ENCODE results near the gene BPGM.
"Not testable (repeated sequence)": the region's sequence is repeated elsewhere in the genome, so short reads cannot be mapped to it uniquely, and the experiment has no call there.

The BPGM gene

DNA sequence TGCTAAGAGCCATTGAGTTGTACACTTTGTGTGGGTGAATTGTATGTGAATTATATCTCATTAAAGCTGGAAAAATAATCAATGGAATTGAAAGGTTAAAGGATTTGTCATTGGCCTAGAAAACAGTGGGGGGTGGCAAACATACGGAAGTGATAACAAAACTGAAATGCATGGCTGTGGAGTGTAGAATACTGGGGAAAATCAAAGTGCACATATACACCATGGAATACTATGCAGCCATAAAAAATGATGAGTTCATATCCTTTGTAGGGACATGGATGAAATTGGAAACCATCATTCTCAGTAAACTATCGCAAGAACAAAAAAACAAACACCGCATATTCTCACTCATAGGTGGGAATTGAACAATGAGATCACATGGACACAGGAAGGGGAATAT is 18.4 kb downstream of the BPGM start:
- DNase-seq (ENCODE audit: low read depth) = not testable (repeated sequence)

DNA sequence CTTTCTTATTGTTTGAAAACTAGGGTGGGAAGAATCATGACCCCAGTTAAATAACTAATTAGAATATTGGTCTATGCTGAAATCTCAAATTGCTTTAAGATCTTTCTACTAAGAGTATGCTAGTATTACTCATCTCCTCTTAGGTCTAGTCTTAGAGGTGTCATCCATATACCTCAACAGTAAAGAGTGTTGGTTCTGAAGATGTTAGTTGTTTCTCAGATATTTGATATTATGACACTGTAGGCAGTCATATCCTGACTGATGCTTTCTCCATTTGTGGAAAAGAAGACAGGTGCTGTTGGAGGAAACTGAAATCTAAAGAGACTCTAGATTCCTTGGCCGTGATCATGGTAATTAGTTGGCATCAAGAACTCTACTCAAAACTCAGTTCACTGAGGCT is 21.2 kb downstream of the BPGM start:
- no peak for DNase-seq (ENCODE audit: low read depth)

DNA sequence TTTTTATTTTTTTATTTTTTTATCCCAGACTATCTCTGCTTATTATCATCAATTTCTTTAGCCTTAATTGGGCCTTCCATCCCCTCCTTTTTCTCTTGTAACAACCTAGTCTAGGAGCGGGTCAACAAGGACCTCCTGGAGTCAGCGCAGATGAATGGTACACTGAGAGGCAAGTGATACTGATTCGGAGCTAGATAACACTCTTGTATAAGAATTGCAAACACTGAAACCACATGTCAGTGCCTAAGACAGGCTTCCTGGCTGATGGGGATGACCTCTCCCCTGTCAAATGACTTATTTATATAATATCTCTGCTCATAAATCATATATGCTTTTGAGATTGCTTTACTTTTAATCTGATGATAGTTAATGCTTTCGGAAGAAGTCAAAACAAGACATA is 22.7 kb downstream of the BPGM start:
- no peak for DNase-seq (ENCODE audit: low read depth)

DNA sequence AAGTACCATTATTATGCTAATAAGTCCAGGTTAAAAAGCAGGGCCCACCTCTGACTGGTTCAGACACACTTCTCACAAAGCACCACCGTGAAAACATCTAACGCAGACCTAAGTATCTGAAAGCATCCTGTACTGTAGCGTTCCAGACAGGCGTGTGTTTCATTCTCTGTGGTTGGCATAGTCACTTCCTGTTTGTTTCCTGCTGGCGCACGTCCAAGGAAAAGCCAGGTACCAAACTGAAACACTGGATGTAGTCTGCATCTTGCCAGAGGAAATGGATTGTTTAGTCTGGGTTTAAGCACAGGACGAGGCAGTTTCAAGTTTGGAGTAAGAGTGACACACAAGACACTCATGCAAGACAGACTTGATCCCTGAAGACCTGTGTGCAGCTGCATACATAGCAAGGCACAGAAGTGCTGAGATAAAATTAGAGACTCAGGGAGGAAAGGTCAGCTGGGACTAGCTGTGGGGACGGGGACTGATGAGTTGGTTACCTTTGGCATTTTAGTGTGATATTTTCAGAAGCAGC is 23.3 kb downstream of the BPGM start:
- DNase-seq (ENCODE audit: low read depth) = peak; percentile 39

DNA sequence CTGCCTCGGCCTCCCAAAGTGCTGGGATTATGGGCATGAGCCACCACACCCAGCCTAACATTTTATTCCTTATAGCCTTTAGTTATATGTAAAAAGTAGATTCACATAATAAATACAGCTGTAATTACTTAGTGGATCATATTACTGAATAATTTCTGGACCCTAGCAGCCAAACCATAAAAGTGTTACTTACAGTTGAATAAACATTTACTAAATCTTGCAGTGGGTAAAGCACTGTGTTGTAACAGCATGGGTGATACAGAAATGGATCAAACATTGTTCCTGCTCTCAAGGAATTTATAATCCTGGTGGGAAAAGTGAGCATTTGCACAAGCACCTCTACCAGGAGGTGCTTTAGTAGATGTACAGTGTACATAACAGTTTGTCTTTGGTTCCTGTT is 25.0 kb downstream of the BPGM start:
- no peak for DNase-seq (ENCODE audit: low read depth)

DNA sequence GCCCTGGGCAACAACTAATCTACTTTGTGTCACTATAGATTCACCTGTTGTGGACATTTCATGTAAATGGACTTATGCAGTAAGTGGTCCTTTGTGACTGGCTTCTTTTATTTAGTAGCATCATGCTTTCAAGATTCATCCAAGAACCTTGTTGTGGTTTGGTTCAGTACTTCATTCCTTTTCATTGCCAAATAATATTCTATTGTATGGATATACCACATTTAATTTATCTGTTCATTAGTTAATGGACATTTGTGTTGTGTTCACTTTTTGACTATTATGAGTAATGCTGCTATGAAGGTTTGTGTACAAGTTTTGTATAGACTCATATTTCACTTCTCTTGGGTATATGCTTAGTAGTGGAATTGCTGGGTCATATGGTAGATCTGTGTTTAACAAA is 27.8 kb downstream of the BPGM start:
- no peak for DNase-seq (ENCODE audit: low read depth)

DNA sequence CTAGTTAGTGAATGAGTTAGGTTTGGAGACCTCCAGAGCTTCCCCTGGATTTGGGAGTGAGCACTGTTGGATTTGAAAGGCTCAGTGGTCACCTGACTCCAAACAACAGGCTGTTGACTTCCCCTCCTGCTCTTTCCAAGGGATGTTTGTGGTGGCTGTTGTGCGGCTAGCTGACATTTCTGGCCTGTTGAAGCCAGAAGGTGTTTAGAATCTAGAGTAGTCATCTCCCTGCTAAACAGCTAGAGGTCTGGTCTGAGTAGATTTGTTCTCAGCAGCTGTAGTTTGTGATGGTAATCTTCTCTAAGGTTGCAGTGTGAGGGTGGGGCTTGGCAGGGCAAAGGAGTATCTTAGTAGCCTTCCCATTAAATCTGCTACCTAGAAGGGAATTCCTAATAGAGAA is 30.1 kb downstream of the BPGM start:
- no peak for DNase-seq (ENCODE audit: low read depth)

DNA sequence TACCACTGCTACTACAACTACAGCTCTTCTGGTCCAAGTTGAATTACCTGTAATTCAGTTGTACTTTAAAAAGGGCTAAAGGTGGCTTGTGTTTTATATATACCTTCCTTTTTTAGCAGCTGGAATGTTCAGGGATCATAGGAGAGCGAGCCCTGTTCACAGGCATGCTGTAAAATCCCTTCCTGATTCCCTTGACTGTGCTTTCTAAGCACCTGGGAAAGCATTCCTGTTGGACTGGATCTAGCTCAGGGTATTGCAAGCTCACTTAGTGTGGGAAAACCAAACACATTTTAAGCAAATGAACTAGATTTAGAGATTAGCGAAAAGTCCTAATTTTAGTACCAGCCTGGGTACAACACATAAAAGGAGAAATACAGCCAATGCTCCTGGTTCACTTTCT is 31.5 kb downstream of the BPGM start:
- DNase-seq (ENCODE audit: low read depth) = no peak

DNA sequence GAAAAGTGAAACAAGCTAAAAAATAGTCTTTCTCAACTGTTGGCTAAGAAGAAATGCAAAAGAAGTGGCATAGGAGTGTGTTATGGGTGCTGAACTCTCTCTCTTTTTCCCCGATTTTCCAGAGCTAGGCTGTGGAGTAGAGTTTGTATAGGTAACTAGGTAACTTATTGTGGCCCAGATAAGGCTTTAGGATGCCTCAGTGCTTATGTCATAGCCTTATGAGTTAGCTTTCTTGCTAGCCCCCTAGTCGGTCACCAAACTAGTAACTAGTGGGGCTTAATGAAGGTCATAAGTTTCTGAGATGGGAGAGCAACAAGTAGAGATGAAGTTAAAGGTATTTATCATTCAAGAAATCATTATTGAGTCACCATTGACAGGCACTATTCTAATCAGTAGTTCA is 32.4 kb downstream of the BPGM start:
- DNase-seq (ENCODE audit: low read depth) = no peak

DNA sequence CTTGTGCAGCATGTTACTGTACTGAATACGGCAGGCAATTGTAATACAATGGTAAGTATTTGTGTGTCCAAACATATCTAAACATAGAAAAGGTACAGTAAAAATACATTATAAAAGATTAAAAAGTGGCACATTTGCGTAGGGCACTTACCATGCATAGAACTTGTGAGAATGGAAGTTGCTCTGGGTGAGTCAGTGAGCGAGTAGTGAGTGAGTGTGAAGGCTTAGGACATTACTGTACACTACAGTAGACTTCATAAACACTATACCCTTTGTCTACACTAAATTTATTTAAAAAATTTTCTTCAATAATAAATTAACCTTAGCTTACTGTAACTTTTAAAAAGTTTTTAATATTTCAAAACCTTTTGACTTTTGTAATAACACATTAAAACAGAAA is 37.5 kb downstream of the BPGM start:
- no peak for DNase-seq (ENCODE audit: low read depth)

DNA sequence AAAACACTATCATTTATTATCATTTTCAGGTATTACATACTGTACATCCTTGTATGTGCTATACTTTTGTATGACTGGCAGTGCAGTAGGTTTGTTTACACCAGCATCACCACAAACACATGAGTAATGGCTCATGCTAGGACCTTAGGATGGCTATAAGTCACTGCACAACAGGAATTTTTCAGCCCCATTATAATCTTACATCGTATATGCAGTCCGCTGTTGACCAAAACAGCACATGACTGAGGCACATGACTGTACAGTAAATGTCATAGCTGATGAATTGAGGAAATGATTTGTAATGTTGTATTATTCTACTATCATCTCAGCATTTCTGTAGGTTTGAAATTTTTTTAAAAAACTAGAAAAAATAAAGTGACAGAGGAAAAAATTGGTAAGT is 38.6 kb downstream of the BPGM start:
- DNase-seq (ENCODE audit: low read depth) = no peak

DNA sequence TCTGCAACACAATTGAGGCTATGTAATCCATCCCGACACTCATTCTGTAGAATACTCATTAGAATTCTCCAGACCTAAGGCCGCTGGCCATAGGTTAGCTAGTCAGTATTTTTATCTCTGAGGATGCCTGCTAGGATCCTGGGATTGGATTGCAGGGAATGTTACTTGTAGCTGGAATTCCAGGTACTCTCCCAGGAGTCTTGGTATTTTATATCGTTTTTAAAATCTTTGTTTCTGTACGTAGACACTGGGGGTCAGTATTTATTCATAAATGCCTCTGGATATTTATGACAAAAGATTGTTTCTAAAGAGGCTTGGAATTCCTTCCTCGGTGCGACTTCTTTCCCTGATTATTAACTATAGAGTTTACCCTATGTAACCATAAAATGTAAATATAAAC is 40.1 kb downstream of the BPGM start:
- no peak for DNase-seq (ENCODE audit: low read depth)

DNA sequence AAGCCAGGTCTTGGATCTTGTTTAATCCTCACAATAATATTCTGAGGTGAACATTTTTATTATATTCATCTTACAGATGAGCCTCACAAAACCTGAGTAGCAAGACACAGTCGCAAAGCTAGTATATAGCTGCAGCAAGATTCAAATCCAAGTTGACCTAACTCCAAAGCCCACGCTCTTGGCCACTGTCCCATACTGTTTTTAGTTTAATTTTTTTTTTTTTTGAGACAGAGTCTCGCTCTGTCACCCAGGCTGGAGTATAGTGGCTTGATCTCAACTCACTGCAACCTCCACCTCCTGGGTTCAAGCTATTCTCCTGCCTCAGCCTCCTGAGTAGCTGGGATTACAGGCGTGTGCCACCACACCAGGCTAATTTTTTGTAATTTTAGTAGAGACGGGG is 42.9 kb downstream of the BPGM start:
- not testable (repeated sequence) for DNase-seq (ENCODE audit: low read depth)

DNA sequence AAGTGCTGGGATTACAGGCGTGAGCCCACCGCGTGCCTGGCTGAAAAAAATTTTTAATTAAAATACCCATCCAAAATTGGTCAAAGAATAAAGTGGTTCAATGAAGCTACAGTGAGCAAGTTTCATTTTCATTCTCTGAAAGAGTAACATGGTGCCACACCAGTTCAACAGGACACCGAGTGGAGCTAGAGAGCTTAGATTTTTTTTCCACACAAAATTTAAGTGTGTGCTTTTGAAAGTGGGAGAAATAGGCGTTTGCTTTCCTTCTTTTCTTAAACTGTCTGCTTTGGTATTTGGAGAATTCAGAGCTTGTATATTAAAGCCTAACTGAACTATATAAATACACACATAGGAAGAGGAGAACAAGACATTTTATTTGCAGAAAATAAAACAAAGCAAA is 43.4 kb downstream of the BPGM start:
- no peak for DNase-seq (ENCODE audit: low read depth)

DNA sequence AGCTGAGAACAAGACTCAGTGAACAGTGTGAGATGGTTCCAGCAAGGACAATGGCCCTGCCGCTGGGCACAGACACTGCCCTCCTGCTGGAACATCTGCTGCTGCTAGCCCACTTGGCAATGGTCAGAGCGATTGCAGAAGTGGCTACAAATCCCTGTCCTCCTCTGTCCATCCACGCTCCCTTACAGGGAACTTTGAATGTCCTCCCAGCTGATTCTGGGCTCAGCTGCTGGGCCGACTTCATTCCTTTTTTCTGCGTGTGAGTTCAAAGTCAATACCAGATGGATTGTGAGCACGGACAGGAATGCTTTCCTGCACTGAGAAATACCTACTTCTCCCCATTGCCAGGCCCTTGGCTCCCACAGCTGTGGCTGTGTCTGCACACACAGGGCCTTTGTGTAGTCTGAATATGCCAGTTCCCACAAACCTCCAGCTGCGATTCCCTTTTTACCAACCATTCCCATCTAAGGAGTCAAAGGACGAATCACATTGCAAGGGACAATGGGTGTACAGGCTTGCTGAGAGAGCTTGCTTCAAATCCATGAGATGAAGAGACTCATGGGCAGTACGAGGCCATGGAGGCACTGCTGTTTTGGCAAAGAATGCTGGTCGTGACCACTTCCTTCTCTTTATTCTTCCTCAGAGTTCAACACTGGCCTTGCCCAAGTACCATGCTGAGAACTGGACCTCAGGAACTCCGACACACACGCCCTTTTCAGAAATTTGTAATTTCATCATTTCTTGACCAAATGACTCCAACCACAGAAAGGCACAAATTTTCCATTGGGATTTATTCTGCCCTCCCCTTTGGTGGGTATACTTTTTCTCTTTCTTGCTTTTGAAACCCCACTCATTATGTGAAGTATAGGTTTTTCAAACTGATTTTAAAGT is 44.2 kb downstream of the BPGM start:
- DNase-seq (ENCODE audit: low read depth) = no peak

DNA sequence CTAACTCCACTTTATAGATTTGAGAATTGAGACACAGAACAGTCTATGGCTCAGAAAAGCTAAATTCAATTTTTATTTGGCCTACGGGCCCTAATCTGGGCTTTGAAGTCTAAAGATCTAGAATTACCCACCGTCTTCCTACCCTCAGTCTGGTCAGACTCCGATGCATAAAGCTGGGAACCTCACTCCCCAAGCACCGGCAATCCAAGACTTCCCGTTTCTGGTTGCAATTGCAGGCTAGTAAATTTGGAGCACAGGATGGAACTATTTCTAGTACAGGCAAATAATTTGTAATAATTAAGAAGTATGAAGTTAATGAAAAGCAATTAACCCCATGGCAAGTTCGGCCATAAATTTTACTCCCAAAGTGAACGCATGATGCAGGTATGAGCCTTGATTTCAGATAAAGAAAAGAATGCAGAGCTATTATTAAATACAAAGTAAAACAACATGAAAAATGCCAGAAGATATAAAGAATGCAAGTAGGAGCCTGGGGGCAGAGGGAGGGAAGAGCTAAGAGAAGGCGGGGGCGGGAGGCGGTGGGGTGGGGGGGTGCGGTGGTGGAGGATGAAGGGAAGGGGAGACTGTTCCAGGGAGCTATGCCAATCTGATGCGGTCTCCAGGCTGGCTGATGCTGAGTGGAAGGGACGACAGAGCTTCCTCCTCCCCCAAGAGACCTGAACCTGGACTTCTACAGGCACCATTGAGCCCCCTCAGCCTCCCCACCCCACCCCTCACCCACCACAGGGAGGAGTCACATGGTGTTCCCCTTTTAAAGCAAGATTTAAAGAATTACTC is 45.1 kb downstream of the BPGM start:
- DNase-seq (ENCODE audit: low read depth) = no peak

DNA sequence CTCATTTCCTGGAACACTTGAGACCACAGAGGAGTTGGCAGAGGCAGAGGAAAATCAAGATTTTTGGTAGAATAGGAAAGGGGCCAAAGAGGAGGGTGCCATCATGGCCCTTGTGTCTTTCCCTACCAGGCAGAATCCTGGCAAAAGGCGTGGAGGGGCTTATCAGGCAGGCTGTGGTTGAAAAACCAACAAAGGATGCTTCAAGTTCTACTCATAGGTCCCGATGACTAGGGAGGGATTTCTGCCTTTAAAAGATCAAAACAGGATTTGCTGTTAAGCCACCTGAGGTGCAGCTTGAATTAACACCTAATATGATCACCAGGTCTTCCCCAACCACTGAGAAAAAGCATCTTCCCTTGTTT is 45.7 kb downstream of the BPGM start:
- DNase-seq (ENCODE audit: low read depth) = no peak

DNA sequence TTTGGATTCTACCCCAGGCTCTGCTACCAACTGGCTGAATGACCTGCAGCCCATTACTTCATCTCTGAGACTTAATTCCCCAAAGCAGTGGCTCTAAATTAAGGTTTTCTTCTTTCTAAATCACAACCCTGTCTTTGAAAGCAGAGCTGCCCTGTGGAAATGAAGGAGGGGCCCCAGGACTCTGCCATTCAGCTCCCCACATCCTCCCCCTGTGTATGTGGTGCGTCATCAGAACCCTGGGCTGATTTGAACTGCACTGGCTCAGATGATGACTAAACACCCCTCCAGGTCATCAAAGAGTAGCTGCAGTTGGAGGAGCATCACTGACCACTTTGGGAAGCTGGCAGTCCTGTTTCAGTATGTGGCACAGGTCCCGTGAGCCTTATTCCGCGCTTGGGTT is 46.6 kb downstream of the BPGM start:
- no peak for DNase-seq (ENCODE audit: low read depth)

DNA sequence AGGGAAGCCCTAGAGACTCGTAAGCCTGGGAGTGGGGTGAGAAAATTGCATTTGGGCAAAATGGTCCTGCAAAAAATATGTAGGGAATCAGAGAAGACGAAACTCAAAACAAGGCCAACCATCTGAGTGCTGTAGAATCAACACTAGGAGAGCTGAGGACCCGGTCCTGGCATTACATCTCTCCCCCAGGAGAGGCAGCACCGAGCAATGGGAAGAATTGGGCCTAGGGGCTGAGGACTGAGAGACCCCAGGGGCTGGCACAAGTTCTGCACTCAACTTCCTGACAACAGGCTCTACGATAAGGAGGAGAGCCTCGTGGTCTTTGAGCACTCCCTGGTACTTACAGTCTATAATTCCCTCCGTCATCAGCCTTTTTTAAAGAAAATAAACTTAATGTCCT is 47.6 kb downstream of the BPGM start:
- DNase-seq (ENCODE audit: low read depth) = no peak

DNA sequence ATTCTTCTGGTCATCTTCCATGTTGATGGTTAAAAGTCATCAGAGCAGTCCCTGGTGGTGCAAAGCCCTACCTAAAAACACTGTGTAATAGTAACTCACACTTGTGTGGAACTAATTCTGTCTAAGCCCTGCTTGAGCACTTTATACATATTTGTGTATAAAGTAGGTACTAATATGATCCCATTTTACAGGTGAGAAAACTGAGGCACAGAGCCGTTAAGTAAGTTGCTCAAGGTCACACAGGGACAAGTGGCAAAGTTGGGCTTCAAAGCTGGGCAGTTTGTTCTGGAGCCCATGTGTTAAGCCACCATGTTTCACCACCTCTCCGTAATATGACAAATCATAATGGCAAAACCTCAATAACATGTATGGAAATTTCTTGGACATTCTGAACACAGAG is 48.1 kb downstream of the BPGM start:
- no peak for DNase-seq (ENCODE audit: low read depth)

DNA sequence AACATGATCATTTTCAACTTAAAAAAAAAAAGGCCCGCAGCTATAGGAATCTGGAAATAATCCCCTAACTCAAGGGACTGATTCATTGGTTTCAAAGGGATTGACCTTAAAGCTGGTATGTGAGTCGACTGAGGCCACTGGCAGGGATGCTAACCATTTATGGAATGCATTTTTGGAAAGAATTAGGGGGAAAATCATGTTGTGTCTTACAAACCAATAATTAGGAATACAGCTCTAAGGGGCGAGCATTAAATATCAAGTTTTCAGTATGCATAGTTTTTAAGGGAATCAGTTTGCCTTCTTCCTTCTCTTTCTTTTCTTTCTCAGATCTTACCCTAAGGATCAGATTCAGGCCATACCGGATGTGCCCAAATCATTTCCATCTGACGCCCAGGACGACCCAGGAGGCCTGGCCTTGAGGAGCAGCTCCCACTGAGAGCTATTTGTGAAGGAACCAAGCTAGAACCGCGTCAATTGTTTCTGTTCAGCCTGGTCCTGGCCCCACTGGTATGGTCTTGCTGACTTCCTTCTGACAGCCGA is 48.7 kb downstream of the BPGM start:
- no peak for DNase-seq (ENCODE audit: low read depth)

DNA sequence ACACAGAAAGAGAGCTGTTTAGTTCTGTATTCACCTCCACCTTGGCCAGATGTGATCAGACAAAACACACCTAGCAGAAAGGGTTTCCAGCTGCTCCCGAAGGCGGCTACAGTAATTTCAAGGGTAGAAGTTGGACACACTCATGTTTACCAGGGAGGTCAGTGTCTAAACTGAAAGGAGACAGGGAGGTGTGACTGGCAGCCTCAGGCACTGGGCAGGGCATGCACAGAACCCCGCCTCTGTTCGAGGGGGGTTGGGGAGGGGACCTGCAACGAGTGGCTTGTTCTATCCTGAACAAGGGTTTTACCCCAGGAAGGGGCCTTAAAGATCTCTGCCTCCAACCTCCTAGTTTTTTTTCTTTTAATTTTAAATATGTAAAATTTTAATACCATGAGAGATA is 49.6 kb downstream of the BPGM start:
- DNase-seq (ENCODE audit: low read depth) = no peak

Measured in stimulated activated CD8-positive, alpha-beta memory T cell treated with anti-CD3 and anti-CD28 coated beads, Interleukin-15, amount 100 ng/mL, for 1 hour (primary cell).